Measurements from ENCODE around the gene OPTC.

The OPTC gene

DNA sequence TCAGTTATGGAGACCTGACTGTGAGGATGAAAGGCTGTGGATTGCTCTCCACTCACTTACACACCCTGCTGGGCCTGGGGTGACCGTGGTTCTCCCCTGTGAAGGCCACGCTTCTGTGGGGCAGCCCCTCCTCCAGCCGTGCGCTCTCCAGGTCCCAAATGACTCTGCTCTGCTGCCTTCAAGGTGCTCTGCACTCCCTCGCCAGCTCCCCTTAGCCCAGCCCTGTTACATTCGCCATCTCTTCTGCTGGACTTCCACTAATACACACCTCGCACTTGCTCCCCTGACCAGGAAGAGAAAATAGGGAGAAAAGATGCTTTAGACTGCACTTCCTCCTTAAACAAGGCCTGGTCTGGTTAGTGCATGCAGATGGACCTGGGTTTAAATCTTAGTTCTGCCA, 24.6 kb downstream of the OPTC start:
- no peak for DNase-seq

DNA sequence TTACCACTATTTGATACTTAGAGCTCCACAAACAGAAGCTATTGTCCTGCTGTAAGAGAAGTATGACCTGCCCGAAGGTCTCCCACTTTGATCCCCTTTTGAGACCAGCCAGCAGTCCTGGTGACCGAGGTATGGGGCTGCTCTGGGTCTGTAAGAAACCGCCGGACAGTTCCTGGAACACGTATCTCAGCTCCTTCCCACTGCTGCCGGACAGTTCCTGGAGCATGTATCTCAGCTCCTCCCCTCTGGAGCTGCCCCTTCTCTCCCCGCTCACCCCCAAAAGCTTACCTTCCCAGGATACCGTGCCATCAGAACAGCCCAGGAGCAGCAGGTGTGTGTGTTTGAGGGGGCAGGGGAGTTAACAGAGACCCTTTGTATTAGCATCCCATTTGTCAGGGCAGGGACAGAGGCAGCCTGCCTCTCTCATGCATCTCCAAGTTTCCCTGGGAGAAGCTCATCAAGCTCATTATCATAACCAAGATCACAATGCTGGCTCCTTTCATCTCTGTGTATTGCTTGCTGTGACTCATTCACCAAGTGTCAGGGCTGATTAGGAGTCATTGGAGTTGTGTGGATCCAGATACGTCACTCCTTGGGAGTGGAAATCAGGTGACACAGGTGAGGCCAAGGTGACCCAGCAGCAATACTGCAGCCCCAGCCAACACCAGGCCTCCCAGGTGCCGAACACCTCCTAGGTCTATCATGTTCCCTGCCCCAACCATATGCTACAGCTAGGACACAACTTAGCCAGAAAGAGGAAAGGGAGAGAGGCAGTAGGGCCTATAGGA, 25.3 kb downstream of the OPTC start:
- no peak for DNase-seq

DNA sequence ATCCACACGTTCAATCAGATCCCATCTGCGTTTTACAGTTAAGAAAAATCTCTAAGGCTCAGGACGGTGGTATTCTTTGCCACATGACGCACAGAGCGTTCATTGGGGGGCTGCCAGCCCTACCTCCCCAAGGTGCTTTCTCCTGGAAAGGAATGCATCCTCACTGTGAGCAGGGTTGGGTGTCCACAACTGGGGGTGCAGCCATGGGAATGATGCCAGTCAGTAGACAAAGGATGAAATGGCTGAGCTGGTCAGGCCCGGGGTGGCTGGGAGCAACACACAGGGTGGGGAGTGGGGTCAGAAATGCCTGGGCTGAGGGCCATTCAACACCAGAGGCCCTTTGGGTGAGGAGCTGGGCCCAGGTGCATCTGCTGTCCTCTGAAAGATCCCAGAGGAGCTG, 25.9 kb downstream of the OPTC start:
- DNase-seq = no peak

GRCh38 chr1:203520315-203520714, 26.4 kb downstream of the OPTC start:
- no peak for DNase-seq

GRCh38 chr1:203521074-203521794, 27.3 kb downstream of the OPTC start:
- DNase-seq = no peak

GRCh38 chr1:203521812-203522211, 27.9 kb downstream of the OPTC start:
- no peak for DNase-seq

DNA sequence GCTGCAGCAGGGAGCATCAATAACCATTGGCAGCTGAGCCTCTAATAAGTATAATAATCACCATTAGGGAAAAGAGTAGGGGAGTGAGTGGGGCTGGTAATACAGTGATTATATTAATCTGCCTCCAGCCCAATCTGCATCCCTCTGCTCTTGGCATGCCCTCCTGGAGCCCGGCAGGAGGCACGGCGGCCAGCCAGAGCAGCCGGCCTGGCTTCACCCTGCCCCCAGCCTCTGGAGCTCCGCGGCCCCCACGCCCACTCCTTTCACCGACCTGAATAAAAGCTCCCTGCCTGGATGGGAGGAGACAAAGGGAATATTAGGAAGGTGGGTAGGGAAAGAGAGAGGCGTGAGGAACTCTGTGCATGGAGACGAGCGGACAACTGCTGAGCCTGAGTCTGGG, 28.3 kb downstream of the OPTC start:
- DNase-seq = no peak

GRCh38 chr1:203523667-203524066, 29.7 kb downstream of the OPTC start:
- no peak for DNase-seq

GRCh38 chr1:203524152-203524551, 30.2 kb downstream of the OPTC start:
- no peak for DNase-seq

DNA sequence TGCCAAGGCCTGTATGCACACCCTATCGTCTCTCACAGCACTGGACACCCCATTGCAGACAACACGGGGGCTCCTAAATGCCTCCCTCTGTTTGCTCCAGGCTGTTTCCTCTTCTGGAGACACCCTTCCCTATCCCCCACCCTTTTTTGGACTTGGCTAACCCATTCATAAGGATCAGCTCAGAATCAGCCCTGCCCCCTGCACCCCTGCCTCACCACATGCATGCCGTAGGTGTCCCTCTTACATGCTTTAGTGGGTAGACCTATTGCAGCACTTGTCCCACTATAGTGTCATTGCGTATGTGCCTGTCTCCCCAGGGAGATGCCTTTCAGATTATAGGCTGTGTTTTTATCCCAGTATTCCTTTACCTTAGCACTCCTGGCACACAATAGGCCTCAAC, 30.9 kb downstream of the OPTC start:
- no peak for DNase-seq

DNA sequence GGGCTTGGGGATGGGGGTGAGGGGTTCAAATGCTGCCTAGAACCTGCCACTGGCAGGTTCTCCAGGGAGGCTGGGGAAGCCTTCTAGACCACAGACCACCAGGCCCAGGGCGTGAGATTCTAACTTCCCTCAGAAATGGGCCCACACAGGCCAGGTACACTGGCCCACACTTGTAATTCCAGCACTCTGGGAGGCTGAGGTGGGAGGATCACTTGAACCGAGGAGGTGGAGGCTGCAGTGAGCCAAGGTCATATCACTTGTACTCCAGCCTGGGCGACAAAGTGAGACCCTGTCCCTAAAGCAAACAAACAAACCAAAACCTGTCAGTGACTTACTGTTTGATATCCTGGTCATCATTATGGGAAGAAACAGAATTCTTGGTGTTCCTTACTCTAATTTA, 31.7 kb downstream of the OPTC start:
- DNase-seq = no peak

DNA sequence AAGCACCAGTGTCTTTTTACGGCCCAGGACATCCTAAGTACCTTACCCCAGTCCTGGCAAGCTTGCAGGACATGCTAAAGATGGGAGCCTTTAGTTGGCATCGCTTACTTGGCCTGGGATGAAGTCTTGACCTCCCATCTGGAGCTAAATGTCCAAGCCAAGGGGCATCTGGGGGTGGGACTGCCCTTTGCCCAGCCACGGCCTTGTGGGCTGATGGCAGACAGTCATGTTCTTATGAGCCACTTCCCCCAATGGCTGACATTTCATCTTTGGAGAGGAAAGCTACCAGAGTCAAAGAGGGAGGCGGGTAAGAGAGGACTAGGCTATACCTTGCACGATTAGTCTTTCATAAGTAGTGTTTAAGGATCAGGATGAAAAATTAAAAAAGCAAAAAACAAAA, 32.2 kb downstream of the OPTC start:
- no peak for DNase-seq

DNA sequence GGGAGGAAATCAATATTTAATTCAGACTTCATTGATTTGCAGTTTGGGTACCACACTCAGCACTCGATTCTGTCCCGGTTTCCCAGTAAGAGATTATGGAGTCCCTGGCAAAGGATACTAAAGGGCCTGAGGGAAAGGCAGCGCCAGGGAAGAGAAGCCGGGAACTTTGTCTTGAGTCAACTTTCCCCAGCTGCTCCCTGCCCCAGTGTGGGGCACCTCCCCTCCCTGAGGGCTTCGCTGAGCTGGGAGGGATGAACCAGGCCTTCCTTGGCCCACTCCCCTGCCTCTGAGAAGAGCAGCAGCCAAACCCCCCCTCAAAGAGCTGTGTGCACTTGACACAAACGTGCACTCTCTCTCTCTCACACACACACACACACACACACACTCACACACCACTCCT, 32.6 kb downstream of the OPTC start:
- DNase-seq = no peak

GRCh38 chr1:203527013-203527412, 33.1 kb downstream of the OPTC start:
- no peak for DNase-seq

DNA sequence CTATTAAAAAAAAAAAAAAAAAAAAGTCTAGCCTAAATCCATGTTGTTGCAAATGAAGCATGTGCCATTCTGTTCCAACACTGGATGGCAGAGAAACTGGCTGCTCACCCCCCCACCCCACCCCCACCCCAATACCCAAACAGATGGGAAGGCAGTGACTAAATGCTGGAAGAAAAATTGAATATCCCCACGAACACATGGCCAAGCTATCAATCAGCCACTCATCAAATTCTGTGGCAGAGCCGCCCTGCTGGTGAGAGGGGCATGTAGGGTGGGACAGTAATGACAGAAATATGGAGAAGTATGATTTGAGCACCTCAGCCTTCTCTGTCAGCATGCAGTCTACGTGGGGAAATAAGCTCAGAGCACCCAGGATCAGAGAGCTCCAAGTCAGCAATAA, 34.1 kb downstream of the OPTC start:
- DNase-seq = no peak

DNA sequence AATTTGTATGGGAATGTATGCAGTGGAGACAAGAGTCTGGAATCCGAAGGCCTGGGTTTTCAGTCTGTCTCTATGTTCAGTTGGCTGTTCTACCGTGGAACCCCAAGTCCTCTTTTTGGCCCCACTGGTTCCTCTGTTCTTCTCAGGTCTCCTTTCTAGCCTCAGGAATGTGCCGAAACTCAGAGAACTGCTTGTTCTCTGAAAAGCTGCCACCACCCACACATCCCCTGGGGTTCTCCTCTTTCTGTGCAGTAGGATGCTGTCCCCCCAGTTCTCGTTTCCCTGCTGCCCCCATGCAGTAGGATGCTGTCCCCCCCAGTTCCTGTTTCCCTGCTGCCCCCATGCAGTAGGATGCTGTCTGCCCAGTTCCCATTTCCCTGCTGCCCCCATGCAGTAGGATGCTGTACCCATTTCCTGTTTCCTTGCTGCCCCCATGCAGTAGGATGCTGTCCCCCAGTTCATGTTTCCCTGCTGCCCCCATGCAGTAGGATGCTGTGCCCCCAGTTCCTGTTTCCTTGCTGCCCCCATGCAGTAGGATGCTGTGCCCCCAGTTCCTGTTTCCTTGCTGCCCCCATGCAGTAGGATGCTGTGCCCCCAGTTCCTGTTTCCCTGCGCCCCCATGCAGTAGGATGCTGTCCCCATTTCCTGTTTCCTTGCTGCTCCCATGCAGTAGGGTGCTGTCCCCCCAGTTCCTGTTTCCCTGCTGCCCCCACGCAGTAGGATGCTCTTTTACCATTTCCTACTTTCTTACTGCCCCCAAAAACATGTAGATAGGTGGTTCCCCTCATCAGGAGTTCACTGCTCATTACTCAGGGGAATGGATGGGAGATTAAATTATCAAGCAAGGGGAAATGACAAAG, 35.3 kb downstream of the OPTC start:
- DNase-seq = no peak

DNA sequence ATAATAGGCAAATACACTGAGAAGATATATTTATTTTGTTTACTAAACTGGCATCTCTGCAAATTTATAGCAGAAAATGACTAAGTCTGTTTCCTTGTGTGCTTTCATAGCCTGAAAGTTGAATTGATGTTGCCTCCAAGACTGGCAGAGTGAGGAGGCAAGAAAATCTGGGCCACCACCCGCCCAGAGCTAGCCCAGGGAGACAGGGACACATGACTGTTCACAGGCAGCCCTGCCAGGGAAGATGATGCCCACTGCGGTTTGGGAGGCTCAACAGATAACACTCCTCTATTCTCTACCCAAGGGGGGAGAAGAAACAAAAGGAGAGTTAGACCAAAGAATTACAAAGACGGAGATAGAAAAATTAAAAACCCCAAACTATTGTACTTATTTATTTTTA, 37.1 kb downstream of the OPTC start:
- no peak for DNase-seq

DNA sequence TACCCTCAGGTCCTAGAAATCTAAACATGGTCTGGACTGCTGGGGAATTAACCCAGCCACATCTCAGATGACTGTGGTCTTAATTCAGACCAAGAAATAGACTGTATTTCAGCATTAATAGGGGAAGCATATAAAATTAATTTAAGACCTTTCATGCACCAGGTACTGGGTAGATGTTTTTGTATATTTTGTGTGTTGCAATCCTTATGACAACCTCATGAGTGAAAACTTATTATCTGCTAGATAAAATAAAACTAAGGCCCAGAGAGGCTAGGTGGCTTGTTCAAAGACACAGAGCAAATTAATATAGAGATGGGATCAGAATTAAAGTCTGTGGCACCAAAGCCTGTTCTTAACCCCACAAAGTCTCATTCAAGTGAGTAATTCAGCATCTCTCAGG, 40.1 kb downstream of the OPTC start:
- no peak for DNase-seq

DNA sequence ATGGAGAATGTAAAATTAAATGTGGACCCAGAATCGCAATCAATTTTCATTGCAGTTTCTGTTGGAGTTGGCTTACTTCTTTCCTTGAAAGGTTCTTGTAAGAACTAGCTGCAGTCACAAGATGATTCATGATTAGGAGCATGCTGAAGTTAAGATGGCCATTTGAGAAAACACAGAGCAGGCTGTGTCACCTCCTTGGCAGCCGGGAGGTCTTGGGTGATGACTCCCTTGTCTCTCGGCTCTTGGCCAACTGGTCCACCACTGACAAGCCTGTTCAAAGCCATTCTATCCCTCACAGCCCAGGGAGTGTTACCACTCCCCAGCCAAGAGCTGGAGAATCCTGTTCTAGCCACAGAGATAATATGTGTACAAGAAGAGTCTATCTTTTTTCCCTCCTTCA, 40.6 kb downstream of the OPTC start:
- peak; percentile 72 for DNase-seq

DNA sequence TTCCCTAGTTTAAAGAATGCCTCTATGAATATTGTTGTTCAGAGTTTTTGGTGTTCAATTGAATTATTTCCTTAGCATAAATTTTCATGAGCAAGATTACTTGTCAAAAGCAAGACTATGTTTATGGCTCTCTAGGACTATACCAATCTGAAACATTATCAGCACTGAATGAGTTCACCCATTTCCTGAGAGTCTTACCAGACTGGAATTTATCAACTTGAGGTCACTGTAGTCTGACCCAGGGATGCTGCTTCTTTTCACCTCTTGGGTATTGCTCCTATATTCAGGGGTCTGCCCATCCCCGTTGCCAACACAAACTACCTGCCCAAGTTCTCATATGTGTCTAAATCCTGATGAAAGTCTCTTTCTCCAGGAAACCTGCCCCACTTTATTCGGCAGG, 42.6 kb downstream of the OPTC start:
- DNase-seq = no peak

GRCh38 chr1:203536980-203537455, 43.1 kb downstream of the OPTC start:
- peak; percentile 11 for DNase-seq

GRCh38 chr1:203537806-203538464, 44.0 kb downstream of the OPTC start:
- no peak for DNase-seq

- no peak for DNase-seq
These were observed 44.8 kb downstream of the OPTC start for GRCh38 chr1:203538726-203539125.

Measured in T1000 (cell line).